Measurements from ENCODE around the gene MBD6.

DNA sequence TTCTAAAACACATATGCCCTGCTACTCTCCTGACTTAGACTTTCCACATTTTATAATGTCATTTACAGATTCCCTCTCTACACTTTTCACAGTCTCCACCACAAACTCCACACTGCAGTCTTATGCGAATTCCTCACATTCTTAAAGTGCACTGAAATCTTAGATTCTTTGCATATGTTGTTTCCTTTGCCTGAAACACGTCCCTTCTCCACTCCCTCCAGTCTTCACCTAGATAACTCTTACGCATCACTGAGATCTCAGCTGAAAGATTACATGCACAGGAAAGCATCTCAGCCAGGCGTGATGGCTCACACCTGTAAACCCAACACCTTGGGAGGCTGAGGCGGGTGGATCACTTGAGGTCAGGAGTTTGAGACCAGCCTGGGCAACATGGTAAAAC is 39.2 kb upstream of the MBD6 start:
- no peak for TF ChIP-seq CTCF (IDR thresholded peaks at IDR 0.05)
- no peak for TF ChIP-seq EZH2phosphoT487 (IDR thresholded peaks at IDR 0.05)
- no peak for TF ChIP-seq EZH2 (IDR thresholded peaks at IDR 0.05)

Data from neural progenitor cell (in vitro differentiated cells).